DMS79 treated with DMSO at 0.1 percent for 48 hours (cell line): ENCODE measurements around the gene DSG1.
"Not testable (repeated sequence)": the region's sequence is repeated elsewhere in the genome, so short reads cannot be mapped to it uniquely, and the experiment has no call there.

Source experiments
- DNase-seq: peaks from one replicate; lab custom pipeline; 2025; lab: John Stamatoyannopoulos, UW

Gene DSG1

GRCh38 chr18:31317860-31318259, at the start of gene DSG1:
DSG1 (plus strand) TSS chr18:31318160; CDS start chr18:31318301, 141 bp downstream.
- DNase-seq: no peak

- DNase-seq: no peak
Observed at GRCh38 chr18:31268985-31269406, 49.0 kb upstream of the DSG1 start.

- DNase-seq: no peak
Observed at GRCh38 chr18:31269566-31269965, 48.4 kb upstream of the DSG1 start.

- no peak for DNase-seq
Observed at GRCh38 chr18:31270578-31270977, 47.4 kb upstream of the DSG1 start.

- no peak for DNase-seq
Observed at GRCh38 chr18:31273812-31274527, 44.0 kb upstream of the DSG1 start.

GRCh38 chr18:31274931-31275330, 43.0 kb upstream of the DSG1 start:
- no peak for DNase-seq

- DNase-seq: no peak
Observed at GRCh38 chr18:31275722-31276463, 42.1 kb upstream of the DSG1 start.

GRCh38 chr18:31278609-31279071, 39.3 kb upstream of the DSG1 start:
- no peak for DNase-seq

- DNase-seq: no peak
Observed at GRCh38 chr18:31280502-31280901, 37.5 kb upstream of the DSG1 start.

GRCh38 chr18:31281437-31281836, 36.5 kb upstream of the DSG1 start:
- DNase-seq: no peak

GRCh38 chr18:31289446-31289845, 28.5 kb upstream of the DSG1 start:
- DNase-seq: not testable (repeated sequence)

- no peak for DNase-seq
Observed at GRCh38 chr18:31291688-31292087, 26.3 kb upstream of the DSG1 start.

- no peak for DNase-seq
Observed at GRCh38 chr18:31294199-31294747, 23.7 kb upstream of the DSG1 start.

- no peak for DNase-seq
Observed at GRCh38 chr18:31297248-31297647, 20.7 kb upstream of the DSG1 start.

- no peak for DNase-seq
Observed at GRCh38 chr18:31301201-31301655, 16.7 kb upstream of the DSG1 start.

- no peak for DNase-seq
Observed at GRCh38 chr18:31302991-31303390, 15.0 kb upstream of the DSG1 start.

- no peak for DNase-seq
Observed at GRCh38 chr18:31303771-31304170, 14.2 kb upstream of the DSG1 start.

GRCh38 chr18:31309115-31309514, 8.8 kb upstream of the DSG1 start:
- no peak for DNase-seq

GRCh38 chr18:31316974-31317373, 986 bp upstream of the DSG1 start:
- no peak for DNase-seq

GRCh38 chr18:31321719-31322118, 3.8 kb downstream of the DSG1 start:
- no peak for DNase-seq

- no peak for DNase-seq
Observed at GRCh38 chr18:31325051-31325450, 7.1 kb downstream of the DSG1 start.

GRCh38 chr18:31329787-31330438, 12.0 kb downstream of the DSG1 start:
- DNase-seq: no peak
